ENCODE measurements around the gene KCNQ1.

KCNQ1 gene

DNA sequence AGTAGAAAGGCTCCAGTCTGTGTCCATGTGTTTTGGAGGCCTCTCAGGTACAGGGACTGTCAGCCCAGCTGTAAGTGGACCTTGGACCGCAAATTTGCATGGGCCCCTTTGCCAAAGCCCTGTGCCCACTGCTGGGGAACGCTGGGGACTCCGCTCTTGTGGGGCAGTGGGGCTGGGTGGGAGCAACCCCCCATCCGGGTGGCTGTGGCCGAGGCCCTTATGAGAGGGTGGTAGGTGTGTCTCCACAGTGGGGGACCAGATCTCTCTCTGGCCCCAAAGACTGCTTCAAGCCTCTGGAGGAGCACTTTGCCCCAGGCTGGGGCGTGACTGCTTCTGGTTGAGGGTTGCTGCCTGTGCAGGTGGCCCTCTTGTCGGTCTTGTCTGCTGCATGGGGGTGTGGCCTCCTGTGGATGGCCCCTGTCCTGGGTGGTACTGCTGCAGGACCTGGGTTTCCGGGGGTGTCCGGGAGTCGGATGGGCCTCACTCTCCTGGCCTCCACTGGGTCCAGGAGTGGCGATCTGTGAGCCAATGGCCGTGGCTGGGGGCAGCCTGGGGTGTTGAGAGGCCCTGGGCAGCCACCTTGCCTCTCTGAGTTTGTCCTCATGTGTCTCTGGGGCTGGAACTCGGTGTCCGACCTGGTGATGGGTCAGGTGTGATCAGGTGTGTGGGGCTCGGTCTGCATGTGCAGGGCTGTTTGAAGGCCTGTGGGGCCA, 15.9 kb downstream of the KCNQ1 start:
- DNase-seq (ENCODE audit: low read depth, low spot score) = no peak

DNA sequence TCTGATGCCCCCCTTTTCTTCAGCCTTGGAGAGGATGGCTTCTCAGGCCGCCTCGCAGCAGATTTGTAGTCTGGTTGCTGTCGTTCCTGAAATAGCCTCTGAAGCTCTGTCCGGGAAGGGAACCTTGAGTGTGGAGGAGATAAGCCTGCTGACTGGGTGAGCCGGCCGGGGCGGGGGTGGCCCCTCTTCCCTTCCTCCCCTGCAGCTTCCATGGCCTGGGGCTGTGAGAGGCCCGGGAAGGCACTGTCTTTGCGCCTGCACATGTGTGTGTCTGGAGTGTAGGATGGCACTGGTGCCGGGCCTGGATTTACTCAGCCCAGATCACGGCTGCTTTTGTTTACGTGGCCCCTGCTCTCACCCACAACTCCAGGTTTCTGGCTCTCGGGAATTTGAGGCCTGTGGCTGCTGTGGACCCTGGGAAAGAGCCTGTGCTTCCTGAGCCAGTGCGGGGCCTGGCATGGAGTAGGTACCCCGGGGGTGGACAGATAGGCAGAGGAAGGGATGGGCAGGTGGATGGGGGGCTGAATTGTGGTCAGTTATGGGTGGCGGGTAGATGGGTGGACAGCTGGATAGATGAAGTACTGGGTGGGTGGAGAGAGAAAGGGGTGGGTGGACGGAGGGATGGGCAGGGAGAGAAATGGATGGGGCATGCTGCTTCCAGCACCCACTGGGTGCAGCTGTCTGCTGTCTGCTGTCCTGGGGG, 16.6 kb downstream of the KCNQ1 start:
- DNase-seq (ENCODE audit: low read depth, low spot score) = peak; percentile 48

DNA sequence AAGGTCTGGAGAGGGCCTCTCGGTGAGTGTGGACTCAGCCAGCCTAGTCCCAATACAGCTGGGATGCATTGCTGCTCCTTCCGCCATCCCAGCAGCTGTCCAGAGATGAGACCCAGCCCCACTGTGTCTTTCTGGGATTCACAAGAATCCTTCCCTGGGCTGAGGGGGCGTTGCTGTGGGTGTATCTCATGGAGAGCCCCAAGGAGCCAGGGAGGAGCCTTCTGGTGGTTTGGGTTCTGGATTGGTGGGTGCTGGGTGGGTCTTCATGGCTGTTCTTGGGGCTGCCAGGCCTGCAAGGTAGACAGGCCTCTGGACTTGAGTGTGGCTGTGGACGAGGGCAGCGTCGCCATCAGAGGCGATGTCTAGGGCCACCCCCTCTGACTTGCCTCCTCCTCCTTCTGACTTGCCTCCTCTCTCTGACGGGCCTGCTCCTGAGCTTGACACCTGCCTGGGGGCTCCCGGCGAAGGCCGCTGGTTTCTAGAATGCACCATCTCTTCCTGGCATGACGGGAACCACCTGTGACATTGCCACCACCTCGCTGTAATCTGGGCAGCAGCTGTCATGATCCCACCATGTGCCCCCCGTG, 17.2 kb downstream of the KCNQ1 start:
- no peak for DNase-seq (ENCODE audit: low read depth, low spot score)

DNA sequence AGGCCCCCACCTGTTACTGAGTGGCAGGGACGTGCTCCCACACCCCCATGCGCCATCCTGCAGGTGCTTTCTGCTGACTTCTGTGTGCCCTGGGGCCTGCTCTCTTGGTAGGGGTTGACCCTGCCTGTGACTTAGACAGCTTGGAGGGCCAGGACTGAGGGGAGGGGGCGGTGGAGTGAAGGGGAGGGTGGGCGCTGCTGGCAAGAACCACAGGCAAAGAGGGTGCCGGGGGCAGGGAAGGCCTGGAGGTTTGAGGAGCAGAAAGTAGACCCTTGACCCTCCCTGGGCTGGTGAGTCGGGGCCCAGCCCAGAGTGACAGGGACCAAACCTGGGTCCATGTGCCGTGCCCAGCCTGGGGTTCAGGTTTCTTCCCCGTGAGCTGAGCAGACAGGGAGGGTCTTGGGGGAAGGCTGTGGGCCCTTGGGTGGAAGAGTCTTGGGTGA, 17.8 kb downstream of the KCNQ1 start:
- no peak for DNase-seq (ENCODE audit: low read depth, low spot score)

DNA sequence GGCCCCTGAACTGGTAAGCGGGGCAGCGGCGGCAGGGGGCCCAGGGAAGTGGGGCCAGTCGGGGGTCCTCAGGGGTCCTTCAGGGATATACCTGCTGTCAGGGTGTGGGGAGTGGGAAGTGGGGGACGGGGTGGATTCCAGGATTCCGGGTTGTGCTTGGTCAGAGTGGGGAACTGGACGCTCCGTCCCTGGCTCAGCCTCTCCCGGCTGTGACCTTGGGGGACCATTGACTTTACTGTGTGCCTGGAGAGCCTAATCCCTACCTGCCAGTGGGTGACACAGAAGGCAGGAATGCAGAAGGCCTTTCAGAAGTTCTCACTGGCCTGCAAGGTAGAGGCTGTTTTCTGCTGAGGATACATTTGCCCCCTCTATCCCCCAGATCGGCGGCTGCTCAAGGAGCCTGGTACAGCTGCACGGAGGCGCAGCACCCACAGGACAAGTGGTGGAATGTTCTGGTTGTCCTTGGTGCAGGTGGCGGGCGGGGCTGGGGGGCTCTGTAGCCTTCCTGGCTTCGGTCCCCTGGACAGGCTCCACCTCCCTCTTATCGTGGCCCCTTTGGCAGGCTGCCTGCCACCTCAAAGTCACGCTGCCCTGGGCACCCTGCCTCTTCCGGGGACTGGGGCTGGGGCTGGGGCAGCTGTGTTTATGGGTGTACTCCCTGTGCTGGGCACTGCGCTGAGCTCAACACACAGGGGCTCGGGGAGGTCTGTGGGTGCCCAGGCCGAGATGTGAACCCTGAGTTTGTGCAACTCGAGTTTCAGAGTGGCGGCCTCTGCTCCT, 18.4 kb downstream of the KCNQ1 start:
- no peak for DNase-seq (ENCODE audit: low read depth, low spot score)

DNA sequence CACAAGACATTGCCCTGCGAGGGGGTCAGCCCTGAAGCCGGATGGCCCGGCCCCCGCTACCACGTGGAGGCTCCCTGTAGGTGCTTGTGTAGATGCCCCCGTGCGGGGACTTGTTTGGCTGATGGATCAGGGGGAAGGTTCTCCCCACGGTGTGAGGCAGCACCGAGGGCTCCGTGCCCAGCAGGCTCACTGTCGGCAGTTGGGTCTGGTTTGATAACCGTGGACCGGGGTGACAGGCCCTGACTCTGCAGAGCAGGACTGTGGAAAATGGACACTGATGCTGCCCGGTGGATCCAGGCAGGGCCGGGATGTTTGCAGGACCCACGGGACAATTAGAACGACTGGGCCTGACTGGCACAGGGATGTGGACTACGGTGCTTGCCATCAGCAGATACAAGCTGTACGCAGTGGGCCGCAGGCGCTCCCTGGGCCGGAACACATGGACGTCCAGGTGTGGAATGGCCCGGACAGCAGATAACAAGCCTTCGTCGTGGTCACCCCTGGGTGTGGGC, 19.0 kb downstream of the KCNQ1 start:
- DNase-seq (ENCODE audit: low read depth, low spot score) = no peak

DNA sequence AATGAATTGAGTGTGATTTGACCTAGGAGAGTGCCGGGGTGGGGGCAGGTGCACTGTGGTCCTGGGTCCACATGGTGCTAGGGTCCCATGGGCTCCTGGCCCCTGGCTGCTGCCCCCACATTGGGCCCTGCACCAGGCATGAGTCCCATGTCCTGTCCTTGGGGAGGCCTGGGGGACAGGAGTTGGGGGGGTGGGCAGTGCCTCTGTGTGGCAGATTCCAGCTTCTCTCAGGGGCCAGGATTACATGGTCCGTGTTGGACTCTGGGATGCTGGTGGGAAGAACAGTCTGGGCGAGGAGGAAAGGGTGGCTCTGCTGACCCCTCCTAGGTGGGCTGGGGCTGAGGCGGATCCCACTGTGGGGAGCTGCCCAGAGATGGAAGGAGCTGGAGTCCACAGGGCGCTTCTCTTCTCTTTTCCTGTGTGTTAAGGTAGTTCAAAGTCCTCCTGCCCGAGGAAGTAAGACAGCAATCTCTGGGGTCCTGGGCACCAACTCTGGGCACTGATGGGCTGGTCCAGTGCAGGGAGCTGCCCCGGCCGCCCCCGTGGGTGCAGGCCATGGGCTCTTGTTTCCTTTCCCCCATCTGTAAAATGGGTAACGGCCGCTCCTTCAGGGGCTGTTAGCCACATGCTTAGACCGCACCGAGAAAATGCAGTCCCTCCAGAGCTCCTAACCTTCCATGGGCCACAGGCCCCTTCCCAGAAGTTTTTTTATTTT, 19.8 kb downstream of the KCNQ1 start:
- no peak for DNase-seq (ENCODE audit: low read depth, low spot score)

DNA sequence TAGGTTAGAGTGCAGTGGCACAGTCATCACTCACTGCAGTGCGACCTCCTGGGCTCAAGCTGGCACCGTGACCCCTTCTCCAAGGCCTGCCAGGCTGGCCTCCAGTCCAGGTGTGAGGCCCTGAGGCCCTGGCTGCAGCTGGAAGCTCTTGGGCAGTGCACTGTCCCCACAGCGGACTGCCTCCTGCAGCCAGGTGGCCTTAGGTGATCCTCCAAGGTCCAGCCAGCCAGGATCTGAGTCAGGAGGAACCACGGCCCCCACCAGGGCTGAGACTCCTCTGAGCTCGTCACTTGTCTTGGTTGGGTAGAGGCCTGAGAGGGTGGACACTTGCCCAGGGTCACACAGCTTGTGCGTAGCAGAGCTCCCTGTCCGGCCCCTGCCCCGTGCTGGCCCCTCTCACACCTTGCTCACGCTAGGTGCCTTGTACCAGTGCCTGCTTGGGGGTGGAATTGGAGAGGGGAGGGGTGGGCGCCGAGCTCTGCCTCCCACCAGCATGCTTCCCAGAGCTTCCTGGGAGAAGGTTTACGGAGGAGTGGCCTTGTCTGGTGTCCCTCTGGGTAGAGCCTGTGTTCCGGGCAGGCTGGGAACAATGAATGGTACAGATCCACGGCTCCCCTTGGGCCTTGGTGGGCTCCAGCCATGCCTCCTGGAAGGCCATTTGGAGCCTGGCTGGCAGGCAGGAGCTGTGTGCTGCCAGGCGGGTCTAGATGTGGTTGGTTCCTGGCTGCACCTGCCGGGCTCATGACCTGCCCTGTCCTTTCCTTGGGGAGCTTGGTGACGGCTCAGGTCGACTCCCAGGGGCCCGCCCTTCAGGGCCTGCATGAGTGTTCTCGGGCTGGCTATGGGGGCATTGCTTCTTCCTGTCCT, 20.6 kb downstream of the KCNQ1 start:
- DNase-seq (ENCODE audit: low read depth, low spot score) = no peak

DNA sequence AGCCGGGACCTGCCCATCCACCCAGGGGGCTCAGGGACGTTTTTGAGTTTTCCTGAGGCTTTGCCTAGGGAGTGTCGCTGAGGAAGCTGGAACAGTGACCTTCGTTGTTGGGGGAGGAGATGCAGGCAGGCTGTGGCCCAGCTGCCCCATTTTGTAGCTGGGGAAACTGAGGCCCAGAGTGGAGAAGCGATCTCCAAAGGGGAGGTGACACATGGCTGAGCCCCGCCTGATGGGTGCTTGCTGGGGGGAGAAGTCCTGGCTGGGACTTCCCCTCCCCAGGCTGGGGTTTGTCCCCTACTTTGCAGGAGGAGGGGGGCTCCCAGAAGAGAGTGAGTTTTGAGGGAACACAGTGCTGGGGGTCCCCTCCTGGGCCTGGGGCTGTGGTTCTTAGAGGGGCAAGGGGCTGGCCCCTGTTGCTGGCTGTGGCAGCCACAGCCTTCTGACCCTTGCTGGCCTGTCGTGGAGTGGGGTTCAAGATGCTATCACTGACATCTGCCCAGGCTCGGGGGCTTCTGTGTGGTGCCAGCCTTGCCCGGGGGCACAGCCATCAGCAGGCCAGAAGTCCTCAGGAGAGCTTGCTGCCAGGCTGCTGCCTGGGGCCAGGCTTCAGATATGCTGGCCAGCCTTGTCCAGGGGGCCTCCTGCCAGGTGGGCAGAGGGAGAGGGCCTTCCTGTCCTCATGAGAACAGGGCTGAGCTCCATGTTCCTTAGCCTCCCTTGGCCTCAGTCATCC, 21.4 kb downstream of the KCNQ1 start:
- DNase-seq (ENCODE audit: low read depth, low spot score) = no peak

DNA sequence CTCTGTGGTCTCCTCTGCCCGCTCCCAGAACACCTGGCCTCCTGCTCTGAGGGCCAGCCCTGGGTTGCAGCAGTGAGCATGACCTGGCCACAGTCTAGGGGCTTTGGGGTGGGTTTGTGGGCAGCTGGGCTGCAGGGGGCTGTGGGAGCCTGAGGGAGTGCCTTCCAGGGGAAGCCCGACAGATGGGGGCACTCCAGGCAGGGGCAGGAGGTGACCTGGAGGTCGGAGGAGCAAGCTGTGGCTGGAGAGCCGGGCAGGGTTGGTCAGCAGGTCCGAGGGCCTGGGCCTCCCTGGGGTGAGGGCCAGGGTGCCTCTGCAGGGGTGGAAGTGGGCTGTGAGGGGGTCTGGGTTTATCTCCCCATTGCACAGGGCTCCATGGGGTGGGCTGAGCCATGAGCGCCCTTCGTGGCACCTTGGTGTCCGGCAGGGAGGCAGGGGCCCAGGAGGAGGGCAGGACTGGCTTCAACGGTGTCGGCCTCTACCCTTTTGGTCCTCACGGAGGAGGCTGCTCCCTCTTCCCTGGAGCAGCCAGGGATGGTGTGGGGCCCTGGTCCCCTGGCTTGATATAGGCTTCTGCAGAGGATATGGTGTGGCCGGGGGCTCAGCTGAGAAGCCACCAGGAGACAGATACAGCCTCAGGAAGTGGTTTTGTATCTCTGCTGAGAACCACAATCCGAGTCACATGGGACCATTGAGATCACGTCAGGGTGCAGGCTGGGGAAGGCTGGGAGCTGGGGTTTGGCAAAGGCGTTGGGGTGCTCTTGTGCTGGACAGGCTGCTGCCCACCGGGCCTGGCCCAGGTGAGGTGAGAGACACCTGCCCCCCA, 22.3 kb downstream of the KCNQ1 start:
- DNase-seq (ENCODE audit: low read depth, low spot score) = no peak

DNA sequence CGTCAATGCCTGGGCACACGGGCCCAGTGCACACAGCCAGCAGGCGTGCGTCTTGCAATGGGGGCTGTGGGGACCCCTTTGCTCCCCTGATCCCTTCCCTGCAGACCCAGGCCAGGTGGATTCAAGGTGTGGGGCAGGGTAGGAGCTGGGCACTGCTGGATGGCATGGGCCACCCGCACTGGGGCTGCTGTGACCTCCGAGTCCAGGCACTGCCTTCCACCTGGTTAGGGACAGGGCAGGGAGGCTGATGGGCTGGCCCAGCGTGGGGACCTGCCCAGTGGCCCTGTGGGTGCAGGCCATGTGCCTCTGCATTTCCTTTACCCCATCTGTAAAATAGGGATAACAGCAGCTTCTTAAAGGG, 22.9 kb downstream of the KCNQ1 start:
- DNase-seq (ENCODE audit: low read depth, low spot score) = no peak

DNA sequence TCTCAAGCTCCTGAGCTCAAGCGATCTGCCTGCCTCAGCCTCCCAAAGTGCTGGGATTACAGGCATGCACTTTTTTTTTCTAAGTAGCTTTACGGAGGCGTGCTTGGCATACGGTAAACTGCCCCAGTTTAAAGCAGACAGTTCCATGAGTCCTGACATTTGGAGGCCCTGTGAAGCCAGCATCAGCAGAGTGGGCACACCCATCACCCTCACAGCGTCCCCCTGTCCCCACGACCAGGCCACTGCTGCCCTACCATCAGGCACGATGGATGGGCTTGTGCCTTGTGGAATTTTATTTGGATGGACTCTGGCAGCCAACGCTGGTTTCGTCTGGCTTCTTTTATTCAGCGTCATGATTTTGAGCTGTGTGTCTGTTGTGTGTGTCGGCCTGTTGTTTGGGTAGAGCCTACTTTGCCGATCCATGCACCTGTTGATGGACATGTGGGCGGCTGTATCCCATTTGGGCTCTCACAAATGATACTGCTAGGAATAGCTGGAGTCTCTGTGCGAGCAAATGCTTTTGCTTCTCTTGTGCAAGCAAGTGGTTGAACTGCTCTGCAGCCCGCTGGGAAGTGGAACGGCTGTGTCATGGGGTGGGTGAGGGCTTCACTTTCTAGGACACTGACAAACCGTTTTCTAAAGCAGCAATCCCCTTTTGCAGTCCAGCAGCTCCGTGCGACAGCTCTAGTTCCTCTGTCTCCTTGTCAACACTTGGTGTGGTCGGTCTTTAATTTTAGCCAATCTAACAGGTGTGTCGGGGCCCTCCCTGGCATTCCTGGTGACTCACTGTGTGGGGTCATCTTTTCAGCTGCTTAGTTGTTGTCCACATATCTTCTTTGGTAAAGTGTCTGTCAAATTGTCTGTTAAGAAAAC, 23.8 kb downstream of the KCNQ1 start:
- no peak for DNase-seq (ENCODE audit: low read depth, low spot score)

DNA sequence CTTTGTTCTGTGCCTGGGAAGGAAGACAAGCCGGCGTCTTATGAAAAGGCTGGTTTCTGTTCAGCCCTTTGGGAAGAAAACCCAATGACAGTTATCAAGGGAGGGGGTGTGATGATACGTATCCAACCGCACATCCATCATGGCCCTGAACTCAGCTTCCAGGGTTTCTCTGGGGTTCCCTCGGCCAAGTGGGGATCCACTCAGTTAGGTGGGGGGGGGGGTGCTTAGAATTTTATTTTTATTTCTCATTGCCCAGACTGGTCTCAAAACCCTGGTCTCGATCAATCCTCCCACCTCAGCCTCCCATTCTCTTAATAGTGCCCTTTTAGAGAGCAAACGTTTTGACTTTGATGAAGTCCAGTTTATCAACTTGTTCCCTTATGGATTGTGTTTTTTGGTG, 25.7 kb downstream of the KCNQ1 start:
- DNase-seq (ENCODE audit: low read depth, low spot score) = no peak

DNA sequence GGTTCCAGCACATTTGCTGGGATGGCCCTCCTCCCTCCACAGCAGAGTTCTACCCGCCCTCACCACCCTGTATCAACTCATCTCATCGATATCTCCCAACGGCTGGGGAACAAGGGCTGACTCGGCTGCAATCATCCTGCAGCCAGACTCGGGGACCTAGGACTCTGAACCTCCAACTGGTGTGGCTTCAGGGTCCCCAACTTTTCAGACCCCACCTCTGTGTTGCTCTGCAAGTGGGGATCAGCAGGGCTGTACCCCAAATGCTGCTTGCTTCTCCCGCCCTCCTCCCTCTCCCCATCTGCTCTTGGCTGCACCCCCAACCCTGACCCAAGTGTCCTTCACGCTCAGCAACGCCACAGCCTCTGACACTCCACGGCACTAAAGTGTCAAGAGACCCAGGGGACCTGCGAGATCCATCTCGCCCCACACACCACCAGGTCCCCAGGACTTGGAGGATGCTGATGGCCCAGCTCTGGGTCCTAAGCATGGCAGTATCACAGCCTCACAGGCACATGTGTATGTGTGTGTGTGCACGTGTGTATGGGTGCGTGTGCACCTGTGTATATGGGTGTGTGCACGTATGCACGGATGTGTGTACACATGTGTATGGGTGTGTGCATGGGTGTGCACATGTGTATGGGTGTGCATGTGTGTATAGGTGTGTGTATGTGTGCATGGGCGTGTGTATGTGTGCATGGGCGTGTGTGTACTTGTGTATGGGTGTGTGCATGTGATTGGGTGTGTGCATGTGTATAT, 26.4 kb downstream of the KCNQ1 start:
- no peak for DNase-seq (ENCODE audit: low read depth, low spot score)

DNA sequence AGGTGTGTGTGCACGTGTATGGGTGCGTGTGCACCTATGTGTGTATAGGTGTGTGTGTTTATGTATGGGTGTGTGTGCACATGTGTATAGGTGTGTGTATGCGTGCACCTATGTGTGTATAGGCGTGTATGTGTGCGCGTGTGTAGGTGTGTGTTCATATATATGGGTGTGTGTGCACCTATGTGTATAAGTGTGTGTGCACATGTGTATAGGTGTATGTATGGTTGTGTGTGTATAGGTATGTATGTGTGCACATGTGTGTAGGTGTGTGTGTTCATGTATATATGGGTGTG, 26.9 kb downstream of the KCNQ1 start:
- no peak for DNase-seq (ENCODE audit: low read depth, low spot score)

DNA sequence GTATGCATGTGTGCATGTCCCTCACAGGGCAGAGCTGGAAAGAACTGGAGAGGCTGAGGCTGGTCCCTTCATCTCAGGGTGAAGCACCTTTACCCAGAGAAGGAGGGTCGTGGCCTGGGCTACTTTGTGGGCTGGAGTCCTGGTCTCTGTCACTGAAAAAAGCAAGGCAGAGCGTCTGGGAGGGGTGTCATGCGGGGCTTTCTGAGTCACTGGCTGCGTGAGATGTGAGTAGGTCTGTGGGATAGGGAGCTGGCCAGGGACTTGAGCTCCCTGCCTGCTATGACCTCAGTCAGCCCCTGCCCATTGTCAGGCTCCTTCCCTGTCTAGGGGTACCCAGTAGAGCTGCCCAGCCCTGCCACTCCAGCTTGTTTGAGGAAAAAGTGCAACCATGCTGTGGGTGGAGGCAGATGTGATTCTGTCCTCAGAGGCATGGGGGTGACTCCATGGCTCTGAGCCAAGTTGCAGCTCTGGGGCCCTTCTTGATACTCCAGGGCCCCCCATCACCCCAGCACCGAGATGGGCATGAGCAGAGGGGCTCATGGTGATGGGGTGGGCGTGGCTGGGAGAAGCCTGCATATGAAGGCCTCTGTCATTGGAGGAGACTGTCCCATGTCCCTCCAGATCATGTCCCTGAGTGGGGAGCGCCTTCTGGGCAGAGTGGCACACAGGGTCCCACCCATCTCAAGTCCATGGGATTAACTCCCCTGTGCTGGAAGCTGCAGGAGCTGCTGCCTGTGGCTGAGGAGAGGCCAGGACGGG, 27.8 kb downstream of the KCNQ1 start:
- DNase-seq (ENCODE audit: low read depth, low spot score) = no peak
